Mesenchymal stem cell (in vitro differentiated cells and primary cell): ENCODE data around the gene PLPP4.

Source experiments
- DNase-seq: peaks from one replicate; pipeline ENCODE4 v3.0.0-alpha.2; 2013
- H2AFZ ChIP-seq: one replicate; pipeline ENCODE4 v1.6.1; 2013; ENCODE audit warnings: low read depth, mild to moderate bottlenecking, control low read depth, inconsistent platforms, low read length, moderate library complexity
- H2AK5ac ChIP-seq: 2 replicates; pipeline ENCODE4 v1.6.1; 2013; ENCODE audit warnings: low read length, moderate library complexity, mild to moderate bottlenecking, inconsistent platforms; ENCODE audit not compliant: severe bottlenecking
- H2BK120ac ChIP-seq: one replicate; pipeline ENCODE4 v1.6.1; 2013; ENCODE audit warnings: low read depth, mild to moderate bottlenecking, inconsistent platforms, low read length, moderate library complexity
- H2BK12ac ChIP-seq, 2 experiments: one replicate each; pipeline ENCODE4 v1.6.1; 2013; ENCODE audit warnings: inconsistent platforms in 2 of 2, low read length in 2 of 2, mild to moderate bottlenecking in 2 of 2, moderate library complexity in 2 of 2, control low read depth in 1 of 2
- H2BK15ac ChIP-seq: one replicate; pipeline ENCODE4 v1.6.1; 2013; ENCODE audit warnings: mild to moderate bottlenecking, low read depth, inconsistent platforms; ENCODE audit not compliant: poor library complexity, severe bottlenecking
- H2BK5ac ChIP-seq: 2 replicates; pipeline ENCODE4 v1.6.1; 2013; ENCODE audit warnings: low read depth, mild to moderate bottlenecking, low read length, control low read depth, inconsistent platforms; ENCODE audit not compliant: poor library complexity, severe bottlenecking
- H3K14ac ChIP-seq, 2 experiments: one replicate each; pipeline ENCODE4 v1.6.1; 2013; ENCODE audit warnings: inconsistent platforms in 2 of 2, low read length in 2 of 2, control low read depth in 1 of 2, mild to moderate bottlenecking in 1 of 2, moderate library complexity in 1 of 2
- H3K18ac ChIP-seq, 2 experiments: one replicate each; pipeline ENCODE4 v1.6.1; 2013; ENCODE audit warnings: inconsistent platforms in 2 of 2, low read length in 2 of 2, control low read depth in 1 of 2, low read depth in 1 of 2, mild to moderate bottlenecking in 1 of 2
- H3K23ac ChIP-seq, 2 experiments: one replicate each; pipeline ENCODE4 v1.6.1; 2013; ENCODE audit warnings: inconsistent platforms in 2 of 2, low read length in 2 of 2, mild to moderate bottlenecking in 2 of 2, moderate library complexity in 2 of 2, control low read depth in 1 of 2
- H3K27ac ChIP-seq: 2 replicates; pipeline ENCODE4 v1.5.1; 2013; ENCODE audit warnings: mild to moderate bottlenecking, moderate library complexity, low read length, control low read depth, inconsistent platforms; ENCODE audit not compliant: poor library complexity, severe bottlenecking
- H3K27me3 ChIP-seq, 2 experiments: 2 replicates each; pipeline versions ENCODE4 v1.6.1 to v1.7.0; 2013; ENCODE audit warnings: low read length in 2 of 2, mild to moderate bottlenecking in 2 of 2, moderate library complexity in 2 of 2, control low read depth in 1 of 2, inconsistent platforms in 1 of 2; ENCODE audit not compliant: control insufficient read depth in 1 of 2, insufficient read depth in 1 of 2
- H3K36me3 ChIP-seq, 2 experiments: 2 replicates each; pipeline versions ENCODE4 v1.6.1 to v1.7.0; 2013; ENCODE audit warnings: low read length in 2 of 2, control low read depth in 1 of 2, inconsistent platforms in 1 of 2, low read depth in 1 of 2, mild to moderate bottlenecking in 1 of 2; ENCODE audit not compliant: insufficient read depth in 2 of 2, control insufficient read depth in 1 of 2
- H3K4ac ChIP-seq, 2 experiments: one replicate each; pipeline ENCODE4 v1.6.1; 2013; ENCODE audit warnings: inconsistent platforms in 2 of 2, low read length in 2 of 2, mild to moderate bottlenecking in 2 of 2, moderate library complexity in 2 of 2, control low read depth in 1 of 2, low read depth in 1 of 2
- H3K4me1 ChIP-seq: 2 replicates; pipeline ENCODE4 v1.6.1; 2013; ENCODE audit warnings: low read depth, low read length, control low read depth; ENCODE audit not compliant: control insufficient read depth, insufficient read depth
- H3K4me2 ChIP-seq: 2 replicates; pipeline ENCODE4 v1.6.1; 2013; ENCODE audit warnings: low read length, mild to moderate bottlenecking, inconsistent platforms; ENCODE audit not compliant: poor library complexity, severe bottlenecking
- H3K4me3 ChIP-seq, 2 experiments: 2 replicates each; pipeline versions ENCODE4 v1.5.1 to v1.7.0; 2013; ENCODE audit warnings: low read length in 2 of 2, mild to moderate bottlenecking in 2 of 2, control low read depth in 1 of 2, low read depth in 1 of 2; ENCODE audit not compliant: insufficient read depth in 1 of 2
- H3K79me1 ChIP-seq: replicated peaks from 2 replicates; pipeline ENCODE4 v1.6.1; 2013; ENCODE audit warnings: mild to moderate bottlenecking, control low read depth, low read length, inconsistent platforms; ENCODE audit not compliant: poor library complexity, severe bottlenecking
- H3K9ac ChIP-seq: 2 replicates; pipeline ENCODE4 v1.7.0; 2013; ENCODE audit warnings: mild to moderate bottlenecking, low read length, moderate library complexity
- H3K9me3 ChIP-seq: 2 replicates; pipeline ENCODE4 v1.7.0; 2013; ENCODE audit warnings: mild to moderate bottlenecking, low read length; ENCODE audit not compliant: control insufficient read depth
- H4K8ac ChIP-seq: one replicate; pipeline ENCODE4 v1.6.1; 2013; ENCODE audit warnings: inconsistent platforms, mild to moderate bottlenecking, low read length, moderate library complexity
- H4K91ac ChIP-seq: one replicate; pipeline ENCODE4 v1.6.1; 2013; ENCODE audit warnings: mild to moderate bottlenecking, low read length, inconsistent platforms
- WGBS: methylation state at CpG from one replicate; pipeline ENCODE4 v1.1.7; 2013; ENCODE audit warnings: mixed read lengths; 5-methylcytosine and 5-hydroxymethylcytosine counted together

Gene PLPP4

DNA sequence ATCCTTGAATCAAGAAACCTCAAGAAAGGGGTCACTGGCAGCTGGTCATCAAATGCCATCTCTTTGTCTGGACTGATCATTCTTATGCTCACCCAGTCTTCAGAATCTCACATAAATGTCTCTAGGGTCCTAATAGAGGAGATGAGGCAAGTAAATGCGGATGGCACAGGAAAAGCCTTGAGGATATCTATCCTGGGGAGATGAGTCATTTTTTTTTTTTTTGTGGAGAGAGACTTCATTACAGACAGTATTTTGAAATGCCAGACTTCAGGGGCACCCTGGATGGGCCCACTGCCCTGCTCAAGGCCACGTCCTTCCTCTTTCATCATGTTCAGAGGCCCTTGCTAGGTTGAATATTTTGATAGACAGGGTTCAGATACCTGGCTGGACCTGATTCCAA, 19.5 kb upstream of the PLPP4 start:
- no peak for DNase-seq
- Histone ChIP-seq H2BK5ac (no peak overlapping the region), H3K14ac (no peak overlapping the region), H3K9me3 (no peaks in the 10 kb centered on the region), H3K27me3 (no peaks in the 10 kb centered on the region), H4K8ac (no peak overlapping the region), H2AFZ (no peak overlapping the region), H3K36me3 (no peaks in the 10 kb centered on the region), H2BK120ac (no peak overlapping the region), H3K4me2 (no peak overlapping the region), H3K4me3 (no peak overlapping the region), H3K23ac (no peak overlapping the region), H3K4me1 (no peaks in the 10 kb centered on the region), H2AK5ac (no peak overlapping the region), H3K4ac (no peak overlapping the region), H3K9ac (no peak overlapping the region), H2BK12ac (no peak overlapping the region), H2BK15ac (no peak overlapping the region), H3K79me1 (no peaks in the 10 kb centered on the region), H3K18ac (no peak overlapping the region), H4K91ac (no peak overlapping the region), H3K27ac (no peak overlapping the region)
- WGBS: 79% methylated on average over 2 of the region's 2 CpGs

DNA sequence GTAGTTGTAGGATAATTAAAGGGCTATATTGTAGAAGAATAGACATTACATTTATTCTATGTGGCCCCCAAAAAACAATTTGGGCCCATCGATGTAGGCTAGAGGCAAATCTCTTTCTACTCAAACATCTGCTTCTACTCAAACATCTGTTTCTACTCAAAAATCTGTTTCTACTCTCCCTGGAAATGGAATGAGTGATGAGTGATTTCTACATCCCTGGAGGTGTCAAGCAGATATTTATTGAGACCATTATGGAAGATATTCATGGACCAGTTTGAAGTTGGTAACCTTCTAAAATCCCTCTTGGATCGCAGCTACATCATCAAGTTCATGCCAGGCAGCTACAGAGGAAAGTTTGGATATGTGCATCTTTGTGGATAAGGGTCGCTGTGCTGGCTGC, 5.1 kb upstream of the PLPP4 start:
- WGBS: 94% methylated on average over 3 of the region's 3 CpGs
- H2BK120ac ChIP-seq: no peak overlapping the region
- no peaks in the 10 kb centered on the region for H3K9me3 ChIP-seq
- H3K14ac ChIP-seq: no peak overlapping the region
- no peak overlapping the region for H2AFZ ChIP-seq
- no peak overlapping the region for H3K9ac ChIP-seq
- H2BK5ac ChIP-seq: no peak overlapping the region
- no peak overlapping the region for H3K27ac ChIP-seq
- H4K8ac ChIP-seq: no peak overlapping the region
- peaks cover 7% of the 10 kb centered on the region for H3K4me1 ChIP-seq
- H2BK12ac ChIP-seq: no peak overlapping the region
- H3K18ac ChIP-seq: no peak overlapping the region
- no peak overlapping the region for H2AK5ac ChIP-seq
- no peak overlapping the region for H3K4ac ChIP-seq
- no peak overlapping the region for H2BK15ac ChIP-seq
- no peak overlapping the region for H3K4me3 ChIP-seq
- no peak overlapping the region for H4K91ac ChIP-seq
- no peak overlapping the region for H3K4me2 ChIP-seq
- no peak for DNase-seq
- no peak overlapping the region for H3K23ac ChIP-seq
- no peaks in the 10 kb centered on the region for H3K79me1 ChIP-seq
- peaks cover 21 to 23% of the 10 kb centered on the region in 2 experiments for H3K27me3 ChIP-seq
- H3K36me3 ChIP-seq: no peaks in the 10 kb centered on the region

- Histone ChIP-seq H3K23ac (no peak overlapping the region), H3K4me3 (no peak overlapping the region)
- 40% methylated on average over 1 of the region's 1 CpG for WGBS
Observed at GRCh38 chr10:120453319-120453718, 3.7 kb upstream of the PLPP4 start.

DNA sequence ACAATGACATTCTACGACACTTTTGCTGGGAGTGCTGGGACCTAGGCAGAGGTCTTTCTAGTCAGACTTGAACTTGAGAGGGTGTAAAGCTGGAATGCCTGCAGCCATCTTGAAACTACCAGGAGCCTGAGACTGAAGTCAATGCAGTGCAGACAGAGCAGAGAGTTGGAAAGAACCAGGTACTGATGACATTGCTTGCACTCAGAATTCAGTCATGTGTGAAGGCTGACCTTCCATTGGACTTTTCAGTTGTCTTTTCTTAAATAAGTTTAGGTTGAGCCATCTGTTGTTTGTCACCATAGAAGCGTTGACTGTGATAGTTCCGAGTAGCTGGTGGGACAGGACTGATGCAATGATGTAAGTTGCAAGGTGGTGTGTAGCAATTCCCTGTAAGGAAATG, 3.1 kb upstream of the PLPP4 start:
- no peak for DNase-seq
- peaks cover 33 to 41% of the 10 kb centered on the region in 2 experiments for H3K27me3 ChIP-seq
- H3K4ac ChIP-seq: no peak overlapping the region

More at GRCh38 chr10:120453319-120453718, 3.7 kb upstream of the PLPP4 start:
- H2BK5ac ChIP-seq: no peak overlapping the region
- H2BK15ac ChIP-seq: no peak overlapping the region
- no peaks in the 10 kb centered on the region for H3K79me1 ChIP-seq
- no peak overlapping the region for H3K18ac ChIP-seq
- H3K27ac ChIP-seq: no peak overlapping the region
- no peak overlapping the region for H3K4ac ChIP-seq
- no peak for DNase-seq
- no peak overlapping the region for H2BK120ac ChIP-seq
- H3K9me3 ChIP-seq: no peaks in the 10 kb centered on the region
- H3K4me1 ChIP-seq: peaks cover 12% of the 10 kb centered on the region
- H2AFZ ChIP-seq: no peak overlapping the region
- H3K4me2 ChIP-seq: no peak overlapping the region
- H4K8ac ChIP-seq: no peak overlapping the region
- no peak overlapping the region for H3K14ac ChIP-seq
- no peak overlapping the region for H2BK12ac ChIP-seq
- no peaks in the 10 kb centered on the region for H3K36me3 ChIP-seq
- peaks cover 33 to 35% of the 10 kb centered on the region in 2 experiments for H3K27me3 ChIP-seq
- H3K9ac ChIP-seq: no peak overlapping the region
- H4K91ac ChIP-seq: no peak overlapping the region
- no peak overlapping the region for H2AK5ac ChIP-seq

More for the DNA sequence above, 3.1 kb upstream of the PLPP4 start:
- no peaks in the 10 kb centered on the region for H3K79me1 ChIP-seq
- H2AK5ac ChIP-seq: no peak overlapping the region
- no peaks in the 10 kb centered on the region for H3K36me3 ChIP-seq
- H4K91ac ChIP-seq: no peak overlapping the region
- H2BK15ac ChIP-seq: no peak overlapping the region
- H3K9me3 ChIP-seq: no peaks in the 10 kb centered on the region
- no peak overlapping the region for H3K23ac ChIP-seq
- no peak overlapping the region for H2BK12ac ChIP-seq
- no peak overlapping the region for H3K9ac ChIP-seq
- H2AFZ ChIP-seq: no peak overlapping the region
- no peak overlapping the region for H4K8ac ChIP-seq
- no peak overlapping the region for H3K4me2 ChIP-seq
- WGBS: 82% methylated on average over 3 of the region's 3 CpGs
- no peak overlapping the region for H3K27ac ChIP-seq
- H3K14ac ChIP-seq: no peak overlapping the region
- no peak overlapping the region for H3K18ac ChIP-seq
- no peak overlapping the region for H2BK5ac ChIP-seq
- peaks cover 12% of the 10 kb centered on the region for H3K4me1 ChIP-seq
- no peak overlapping the region for H3K4me3 ChIP-seq
- no peak overlapping the region for H2BK120ac ChIP-seq
